Naive thymus-derived CD4-positive, alpha-beta T cell (primary cell): Measurements from ENCODE around the gene CDK6. TPM values are rescaled to one million over a fixed set of nuclear protein-coding genes. Genes with fewer than 3 reads are reported as not detected.

Experiments used
- ATAC-seq: fragments of 150-1000 bp; cut with Tn5 transposase; 2 replicates; pipeline ENCODE4 v1.10.0; 2021; ENCODE audit warnings: mild to moderate bottlenecking, moderate library complexity
- CTCF ChIA-PET: fragments of 350-600 bp; sonication (Branson Sonifier 250); formaldehyde crosslinking; loops from one replicate; lab custom pipeline; 2021; ENCODE audit warnings: antibody characterized with exemption; lab: Charles Lee
- POLR2A ChIA-PET: fragments of 350-600 bp; sonication (Branson Sonifier 250); formaldehyde crosslinking; loops from one replicate; lab custom pipeline; 2021; ENCODE audit warnings: antibody characterized with exemption, inconsistent platforms; lab: Charles Lee
- DNase-seq, 9 donors: peaks; one replicate each; pipeline versions ENCODE4 v3.0.0 to v3.0.0-alpha.2; 2020 to 2022; ENCODE audit warnings: mixed read lengths in 1 of 9
- H3K27ac ChIP-seq: one replicate; pipeline ENCODE4 v1.7.0; 2013; ENCODE audit warnings: mild to moderate bottlenecking, low read depth, low read length, moderate library complexity
- H3K27me3 ChIP-seq, 2 donors: one replicate each; pipeline ENCODE4 v1.7.0; 2013; ENCODE audit warnings: low read length in 2 of 2, mild to moderate bottlenecking in 2 of 2, moderate library complexity in 2 of 2; ENCODE audit not compliant: control insufficient read depth in 2 of 2, insufficient read depth in 2 of 2
- H3K36me3 ChIP-seq, 3 experiments: 1 replicate in 2 of 3; 2 replicates in 1 of 3; pipeline ENCODE4 v1.7.0; 2013; ENCODE audit warnings: low read length in 3 of 3, mild to moderate bottlenecking in 3 of 3, moderate library complexity in 1 of 3; ENCODE audit not compliant: insufficient read depth in 3 of 3, control insufficient read depth in 2 of 3
- H3K4me1 ChIP-seq, 2 donors: one replicate each; pipeline ENCODE4 v1.7.0; 2013; ENCODE audit warnings: low read length in 2 of 2, mild to moderate bottlenecking in 2 of 2, moderate library complexity in 1 of 2; ENCODE audit not compliant: control insufficient read depth in 2 of 2, insufficient read depth in 2 of 2
- H3K4me3 ChIP-seq: 2 replicates; pipeline ENCODE4 v1.7.0; 2013; ENCODE audit warnings: mild to moderate bottlenecking, low read length
- H3K9me3 ChIP-seq, 3 experiments: 1 replicate in 2 of 3; 2 replicates in 1 of 3; pipeline ENCODE4 v1.7.0; 2013; ENCODE audit warnings: low read length in 3 of 3; ENCODE audit not compliant: control insufficient read depth in 2 of 3
- H3K27ac Mint-ChIP-seq, 9 donors: one replicate each; pipeline ENCODE4 v1.8.0; 2020 to 2022; ENCODE audit warnings: mixed read lengths in 9 of 9, mild to moderate bottlenecking in 8 of 9, moderate library complexity in 5 of 9, inconsistent platforms in 2 of 9
- H3K27me3 Mint-ChIP-seq, 5 donors: one replicate each; pipeline ENCODE4 v1.8.0; 2021 to 2022; ENCODE audit warnings: mixed read lengths in 5 of 5, mild to moderate bottlenecking in 1 of 5
- H3K36me3 Mint-ChIP-seq, 5 donors: one replicate each; pipeline ENCODE4 v1.8.0; 2020 to 2022; ENCODE audit warnings: mixed read lengths in 5 of 5, mild to moderate bottlenecking in 3 of 5, inconsistent platforms in 1 of 5
- H3K4me1 Mint-ChIP-seq, 7 donors: one replicate each; pipeline ENCODE4 v1.8.0; 2020 to 2022; ENCODE audit warnings: mixed read lengths in 7 of 7, mild to moderate bottlenecking in 3 of 7, inconsistent platforms in 1 of 7
- H3K4me3 Mint-ChIP-seq, 10 donors: one replicate each; pipeline ENCODE4 v1.8.0; 2020 to 2022; ENCODE audit warnings: mild to moderate bottlenecking in 10 of 10, mixed read lengths in 10 of 10, moderate library complexity in 6 of 10, inconsistent platforms in 2 of 10
- H3K9me3 Mint-ChIP-seq, 11 donors: one replicate each; pipeline ENCODE4 v1.8.0; 2020 to 2022; ENCODE audit warnings: mixed read lengths in 11 of 11, mild to moderate bottlenecking in 4 of 11, inconsistent platforms in 1 of 11, moderate library complexity in 1 of 11
- intact Hi-C, 2 donors: fragments of 100-400 bp; cut with micrococcal nuclease; formaldehyde crosslinking; loops; one replicate each; pipeline ENCODE4 v1.15.1; 2023
- polyA plus RNA-seq, 2 donors: library from polyadenylated mRNA; unstranded; fragments of 300-500 nt; fragmentation: Illumina TruSeq; gene quantifications; one replicate each; pipeline ENCODE4 v1.2.3, GENCODE V29; 2021
- total RNA-seq, 6 experiments: library from RNA in 5 of 6; stranded (reverse) in 5 of 6; gene quantifications; 1 replicate in 5 of 6; 2 replicates in 1 of 6; pipeline ENCODE4 v1.2.3 and lab custom pipeline; 2021 to 2026

The CDK6 gene
- total and polyA plus RNA-seq, 7 experiments from 2014 or later: 15.8 to 156 (median 36.8) TPM

DNA sequence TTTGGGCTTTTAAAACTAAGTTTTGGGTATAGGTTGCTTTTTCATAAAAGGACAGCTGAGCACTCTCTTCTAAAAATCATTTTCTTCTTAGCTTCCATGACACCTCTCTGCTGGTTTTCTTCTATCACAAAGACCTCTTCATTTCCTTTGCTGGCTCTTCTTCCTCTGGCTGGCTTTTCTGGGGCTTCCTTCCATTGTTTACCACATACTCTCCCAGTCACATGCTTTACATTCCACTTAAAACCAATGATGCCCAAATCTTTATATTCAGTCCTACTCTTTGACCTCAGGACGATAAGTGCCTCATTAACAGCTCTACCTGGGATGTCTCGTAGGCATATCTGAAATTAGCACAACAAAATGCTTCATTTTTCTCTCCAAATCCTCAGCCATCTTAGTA lies 273.0 kb downstream of the CDK6 start:
- DNase-seq (no peak), ATAC-seq (no peak)
- Histone ChIP-seq H3K27me3 (no peaks in the 10 kb centered on the region), H3K36me3 (peaks cover 7 to 64% (median 9%) of the 10 kb centered on the region in 3 experiments), H3K4me3 (no peak overlapping the region), H3K4me1 (no peaks in the 10 kb centered on the region), H3K27ac (no peak overlapping the region), H3K9me3 (no peaks in the 10 kb centered on the region)
- H3K4me1 Mint-ChIP-seq: no peaks in the 10 kb centered on the region
- H3K27ac Mint-ChIP-seq: peak overlapping the region in 5 of 9 donors; percentile 3 to 76 (median 22)
- ChIA-PET POLR2A (interaction anchor here (0.7 kb wide), 1 partner anchor 159 kb away, joined by 3 read pairs; no protein-coding TSS in a partner anchor), CTCF (interaction anchor here (0.6 to 1.4 kb wide), 2 partner anchors 135 to 270 kb away, joined by 3 read pairs; no protein-coding TSS in a partner anchor)
- H3K36me3 Mint-ChIP-seq: peaks cover 0 to 26% (median 15%) of the 10 kb centered on the region in 5 donors
- no peak overlapping the region for H3K4me3 Mint-ChIP-seq
- H3K9me3 Mint-ChIP-seq: no peaks in the 10 kb centered on the region
- H3K27me3 Mint-ChIP-seq: no peaks in the 10 kb centered on the region
- intact Hi-C loops: no loop called here

DNA sequence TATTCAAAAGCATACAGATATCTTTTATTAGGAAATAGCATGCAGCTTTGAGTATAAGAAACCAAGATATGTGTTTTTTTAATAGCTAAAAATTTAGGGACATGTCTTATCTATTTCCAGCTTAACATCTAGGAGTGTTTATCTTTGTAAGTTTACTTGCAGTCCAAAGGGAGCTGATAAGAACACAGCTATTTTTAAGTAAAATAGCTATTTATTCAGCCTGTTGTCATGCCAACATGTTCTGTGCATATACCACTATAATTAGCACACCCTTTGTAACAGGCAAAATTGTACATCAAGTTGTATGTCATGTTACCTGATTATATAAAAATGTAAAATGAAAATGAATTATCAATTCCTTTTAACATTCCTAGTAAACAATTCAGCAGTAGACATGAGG lies 275.8 kb downstream of the CDK6 start:
- Histone ChIP-seq H3K36me3 (peaks cover 0 to 38% (median 9%) of the 10 kb centered on the region in 3 experiments), H3K9me3 (no peaks in the 10 kb centered on the region), H3K4me3 (no peak overlapping the region), H3K4me1 (no peaks in the 10 kb centered on the region), H3K27me3 (no peaks in the 10 kb centered on the region), H3K27ac (no peak overlapping the region)
- peaks cover 0 to 18% (median 9%) of the 10 kb centered on the region in 5 donors for H3K36me3 Mint-ChIP-seq
- POLR2A ChIA-PET: no interaction called here
- CTCF ChIA-PET: interaction anchor here (0.6 kb wide), 1 partner anchor 26 kb away, joined by 4 read pairs; no protein-coding TSS in a partner anchor
- no peaks in the 10 kb centered on the region for H3K9me3 Mint-ChIP-seq
- DNase-seq (no peak), ATAC-seq (no peak)
- no peaks in the 10 kb centered on the region for H3K4me1 Mint-ChIP-seq
- intact Hi-C loops: no loop called here
- no peak overlapping the region for H3K27ac Mint-ChIP-seq
- H3K4me3 Mint-ChIP-seq: no peak overlapping the region
- no peaks in the 10 kb centered on the region for H3K27me3 Mint-ChIP-seq

DNA sequence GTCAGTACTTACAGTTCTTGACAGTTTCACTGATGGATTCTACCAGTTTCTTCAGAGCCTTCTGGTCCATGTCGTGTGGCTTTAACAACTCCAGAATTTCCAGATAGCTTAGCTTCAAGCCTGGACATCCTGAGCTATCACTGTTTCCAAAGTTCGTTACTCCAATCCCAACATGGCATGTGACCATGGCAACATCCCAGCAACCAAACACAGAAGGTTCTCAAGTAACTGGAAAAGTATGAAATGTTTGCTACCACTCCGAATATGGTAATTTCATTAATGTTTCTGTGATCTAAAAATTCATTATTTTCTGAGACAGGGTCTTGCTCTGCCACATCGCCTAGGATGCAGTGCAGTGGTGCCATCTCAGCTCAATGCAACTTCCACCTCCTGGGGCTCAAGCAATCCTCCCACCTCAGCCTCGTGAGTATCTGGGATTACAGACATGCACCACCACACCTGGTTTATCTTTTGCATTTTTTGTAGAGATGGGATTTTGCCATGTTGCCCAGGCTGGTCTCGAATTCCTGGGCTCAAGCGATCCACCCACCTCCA lies 278.5 kb downstream of the CDK6 start:
- Mint-ChIP-seq H3K27ac (peak overlapping the region in 3 of 9 donors; percentile 26 to 54 (median 52)), H3K4me1 (no peaks in the 10 kb centered on the region), H3K36me3 (peaks cover 0 to 5% (median 2%) of the 10 kb centered on the region in 5 donors), H3K9me3 (no peaks in the 10 kb centered on the region), H3K27me3 (no peaks in the 10 kb centered on the region), H3K4me3 (no peak overlapping the region)
- no peak overlapping the region for H3K27ac ChIP-seq
- peaks cover 0 to 14% (median 4%) of the 10 kb centered on the region in 3 experiments for H3K36me3 ChIP-seq
- ChIA-PET POLR2A (no interaction called here), CTCF (no interaction called here)
- H3K27me3 ChIP-seq: no peaks in the 10 kb centered on the region
- no peaks in the 10 kb centered on the region for H3K9me3 ChIP-seq
- DNase-seq (no peak), ATAC-seq (no peak)
- no peak overlapping the region for H3K4me3 ChIP-seq
- intact Hi-C loops: no loop called here
- H3K4me1 ChIP-seq: no peaks in the 10 kb centered on the region

DNA sequence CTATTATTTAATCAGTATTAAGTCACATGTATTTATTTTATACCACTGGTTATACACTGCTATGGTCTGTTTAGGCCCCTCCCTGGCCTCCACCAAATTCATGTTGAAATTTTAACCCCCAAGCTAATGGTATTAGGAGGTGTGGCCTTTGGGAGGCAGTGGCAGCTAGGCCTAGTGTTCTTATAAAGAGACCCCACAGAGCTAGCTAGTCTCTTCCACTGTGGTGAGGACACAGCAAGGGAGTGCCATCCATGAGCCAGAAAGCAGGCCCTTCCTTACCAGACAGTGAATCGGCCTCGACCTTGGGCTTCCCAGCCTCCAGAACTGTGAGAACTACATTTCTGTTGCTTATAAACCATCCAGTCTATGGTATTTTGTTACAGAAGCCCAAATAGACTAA lies 279.1 kb downstream of the CDK6 start:
- ATAC-seq (no peak), DNase-seq (no peak)
- H3K4me3 ChIP-seq: no peak overlapping the region
- H3K27ac ChIP-seq: no peak overlapping the region
- peaks cover 0 to 9% (median 4%) of the 10 kb centered on the region in 3 experiments for H3K36me3 ChIP-seq
- peak overlapping the region in 2 of 9 donors; percentile 43 to 62 for H3K27ac Mint-ChIP-seq
- ChIA-PET CTCF (no interaction called here), POLR2A (no interaction called here)
- H3K9me3 Mint-ChIP-seq: no peaks in the 10 kb centered on the region
- peaks cover 0 to 5% (median 2%) of the 10 kb centered on the region in 5 donors for H3K36me3 Mint-ChIP-seq
- intact Hi-C loops: no loop called here
- no peaks in the 10 kb centered on the region for H3K9me3 ChIP-seq
- H3K4me1 ChIP-seq: no peaks in the 10 kb centered on the region
- H3K4me3 Mint-ChIP-seq: no peak overlapping the region
- no peaks in the 10 kb centered on the region for H3K27me3 Mint-ChIP-seq
- no peaks in the 10 kb centered on the region for H3K27me3 ChIP-seq
- H3K4me1 Mint-ChIP-seq: no peaks in the 10 kb centered on the region

Other genes with a start within 250 kb of the CDK6 start
- 10 to 100 TPM; 37.5 to 77.0 (median 51.7) TPM for gene FAM133B, start 246.2 kb downstream of the CDK6 start, total RNA-seq
- gene FAM133B, start 246.2 kb downstream of the CDK6 start, polyA plus RNA-seq: 10 to 100 TPM; 14.2 to 22.5 TPM